Bronchial epithelial cell (primary cell): ENCODE data around the gene NOL7. TPM values are rescaled to one million over a fixed set of nuclear protein-coding genes. Genes with fewer than 3 reads are reported as not detected.

Source experiments
- DNase-seq: peaks from one replicate; pipeline ENCODE4 v3.0.0-alpha.2; 2010; ENCODE audit warnings: low read depth
- FAIRE-seq: peaks from 2 replicates; lab custom pipeline; 2011; peaks lifted over from hg19 to GRCh38; lab: Jason Lieb, UNC
- H3K27me3 ChIP-seq: 2 replicates; pipeline ENCODE4 v1.5.1; 2011; ENCODE audit warnings: low read length; ENCODE audit not compliant: control insufficient read depth, insufficient read depth
- H3K36me3 ChIP-seq: 2 replicates; pipeline ENCODE4 v1.5.1; 2011; ENCODE audit warnings: low read length; ENCODE audit not compliant: control insufficient read depth, insufficient read depth
- H3K4me3 ChIP-seq: 2 replicates; pipeline ENCODE4 v1.5.1; 2011; ENCODE audit warnings: mild to moderate bottlenecking, low read depth, low read length, control low read depth
- total RNA-seq: library from RNA; depleted of rRNA; stranded (reverse); fragments of >200 nt; gene quantifications from 2 replicates; pipeline ENCODE4 v1.2.1, GENCODE V29; 2014
- TF ChIP-seq, protein P1 (sequence below): IDR thresholded peaks from 2 replicates; pipeline ENCODE4 v1.5.1; 2011; ENCODE audit warnings: mild to moderate bottlenecking, moderate library complexity, low read length, control low read depth, inconsistent platforms; ENCODE audit not compliant: insufficient read depth, severe bottlenecking

The NOL7 gene
- total RNA-seq, 1 donor from 2014 or later, result 108 TPM

DNA sequence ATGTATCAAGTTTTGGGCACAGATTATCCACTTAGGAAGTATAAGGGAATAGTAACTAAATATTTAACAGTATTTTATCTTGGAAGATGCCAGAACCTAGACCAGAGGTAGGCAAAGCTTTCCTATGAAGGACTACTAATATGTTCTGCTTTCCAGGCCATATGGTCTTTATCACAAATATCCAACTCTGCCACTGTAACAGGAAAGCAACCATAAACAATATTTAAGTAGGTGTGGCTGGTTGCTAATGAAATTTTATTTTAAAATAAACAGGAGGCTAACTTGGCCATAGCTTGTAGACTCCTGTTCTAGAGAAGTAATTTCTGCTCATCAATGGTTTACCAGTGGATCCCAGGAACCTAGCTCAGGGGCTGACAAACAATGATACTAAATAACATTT is 39.4 kb downstream of the NOL7 start:
- no peak overlapping the region for H3K4me3 ChIP-seq

DNA sequence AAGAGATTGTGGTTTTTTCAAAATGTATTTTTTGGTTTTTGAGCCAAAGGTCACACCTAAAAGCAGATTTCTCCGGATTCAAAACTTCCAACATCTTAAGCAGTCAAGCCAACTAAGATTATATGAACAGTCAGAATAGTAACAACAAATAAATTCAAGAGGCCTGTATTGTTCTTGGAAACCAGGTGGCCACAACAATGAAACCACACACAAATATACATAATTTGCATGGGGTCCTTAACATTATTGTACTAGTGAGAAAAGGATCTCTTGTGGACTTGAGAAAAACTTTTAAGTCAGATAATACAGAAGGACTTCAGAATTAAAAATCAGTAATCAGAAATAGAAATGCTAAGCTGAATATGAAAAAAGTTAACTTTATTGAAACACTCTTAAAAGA is 40.6 kb downstream of the NOL7 start:
- Histone ChIP-seq H3K4me3 (no peak overlapping the region), H3K27me3 (no peaks in the 10 kb centered on the region), H3K36me3 (peaks cover 2% of the 10 kb centered on the region)
- TF ChIP-seq, protein P1, sequence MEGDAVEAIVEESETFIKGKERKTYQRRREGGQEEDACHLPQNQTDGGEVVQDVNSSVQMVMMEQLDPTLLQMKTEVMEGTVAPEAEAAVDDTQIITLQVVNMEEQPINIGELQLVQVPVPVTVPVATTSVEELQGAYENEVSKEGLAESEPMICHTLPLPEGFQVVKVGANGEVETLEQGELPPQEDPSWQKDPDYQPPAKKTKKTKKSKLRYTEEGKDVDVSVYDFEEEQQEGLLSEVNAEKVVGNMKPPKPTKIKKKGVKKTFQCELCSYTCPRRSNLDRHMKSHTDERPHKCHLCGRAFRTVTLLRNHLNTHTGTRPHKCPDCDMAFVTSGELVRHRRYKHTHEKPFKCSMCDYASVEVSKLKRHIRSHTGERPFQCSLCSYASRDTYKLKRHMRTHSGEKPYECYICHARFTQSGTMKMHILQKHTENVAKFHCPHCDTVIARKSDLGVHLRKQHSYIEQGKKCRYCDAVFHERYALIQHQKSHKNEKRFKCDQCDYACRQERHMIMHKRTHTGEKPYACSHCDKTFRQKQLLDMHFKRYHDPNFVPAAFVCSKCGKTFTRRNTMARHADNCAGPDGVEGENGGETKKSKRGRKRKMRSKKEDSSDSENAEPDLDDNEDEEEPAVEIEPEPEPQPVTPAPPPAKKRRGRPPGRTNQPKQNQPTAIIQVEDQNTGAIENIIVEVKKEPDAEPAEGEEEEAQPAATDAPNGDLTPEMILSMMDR, result no peak
- DNase-seq (no peak), FAIRE-seq (no peak)

More for the DNA sequence above, 39.4 kb downstream of the NOL7 start:
- FAIRE-seq, result no peak
- peaks cover 2% of the 10 kb centered on the region for H3K36me3 ChIP-seq
- TF ChIP-seq, protein P1, result no peak
- no peaks in the 10 kb centered on the region for H3K27me3 ChIP-seq
- DNase-seq, result no peak

DNA sequence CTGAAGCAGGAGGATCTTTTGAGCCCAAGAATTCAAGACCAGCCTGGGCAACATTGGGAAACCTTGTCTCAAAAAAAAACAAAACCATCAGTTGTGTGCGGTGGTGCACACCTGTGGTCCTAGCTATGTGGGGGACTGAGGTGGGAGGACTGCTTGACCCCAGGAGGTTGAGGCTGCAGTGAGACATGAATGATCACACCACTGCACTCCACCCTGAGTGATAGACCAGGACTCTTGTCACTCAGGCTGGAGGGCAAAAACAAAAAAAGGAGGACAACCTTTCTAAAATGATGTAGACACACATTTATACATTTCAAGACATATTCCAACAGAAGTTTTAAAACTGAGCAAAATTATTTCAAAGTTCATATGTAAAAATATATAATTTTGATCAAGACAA is 45.1 kb downstream of the NOL7 start:
- DNase-seq, result no peak
- TF ChIP-seq, protein P1, result no peak
- FAIRE-seq, result no peak
- peaks cover 2% of the 10 kb centered on the region for H3K36me3 ChIP-seq
- no peaks in the 10 kb centered on the region for H3K27me3 ChIP-seq
- H3K4me3 ChIP-seq, result no peak overlapping the region

DNA sequence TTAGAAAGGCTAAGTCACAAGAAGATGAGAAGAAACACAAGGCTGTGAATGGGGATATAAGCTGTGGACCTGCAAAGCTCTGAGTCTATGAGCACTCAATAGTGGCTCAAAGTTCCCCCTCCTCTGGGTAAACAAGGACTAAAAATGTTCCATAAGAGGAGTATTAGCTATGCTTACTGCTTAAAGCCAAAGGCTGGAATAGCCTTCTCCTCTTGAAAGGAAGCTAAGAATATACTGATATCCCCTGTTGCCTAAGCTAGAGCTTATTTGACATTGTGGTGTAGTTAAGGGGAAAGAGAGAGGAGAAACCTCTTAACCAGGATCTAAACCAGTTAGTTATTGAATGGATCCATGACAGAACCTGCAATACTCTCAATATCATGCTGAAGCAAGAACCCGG is 45.8 kb downstream of the NOL7 start:
- TF ChIP-seq, protein P1, result no peak
- H3K27me3 ChIP-seq, result no peaks in the 10 kb centered on the region
- H3K36me3 ChIP-seq, result peaks cover 2% of the 10 kb centered on the region
- no peak for FAIRE-seq
- H3K4me3 ChIP-seq, result no peak overlapping the region
- no peak for DNase-seq

DNA sequence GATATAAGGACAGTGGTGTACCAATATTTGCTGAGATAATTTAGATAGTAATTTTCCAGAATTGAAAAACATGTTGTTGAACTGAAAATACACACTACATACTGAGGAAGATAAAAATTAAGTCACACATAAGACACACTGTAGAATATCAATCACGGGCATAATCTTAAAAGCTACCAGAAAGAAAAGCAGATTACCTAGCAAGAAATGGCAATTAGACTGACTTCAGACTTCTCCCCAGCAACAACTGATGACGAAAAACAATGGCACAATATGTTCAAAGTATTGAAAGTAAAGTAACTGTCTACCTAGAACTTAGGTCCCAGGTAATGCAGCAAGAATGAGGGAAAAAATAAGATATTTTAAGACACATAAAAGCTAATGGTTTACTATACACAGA is 46.5 kb downstream of the NOL7 start:
- Histone ChIP-seq H3K27me3 (no peaks in the 10 kb centered on the region), H3K4me3 (no peak overlapping the region), H3K36me3 (no peaks in the 10 kb centered on the region)
- DNase-seq (no peak), FAIRE-seq (no peak)
- TF ChIP-seq, protein P1, result no peak

DNA sequence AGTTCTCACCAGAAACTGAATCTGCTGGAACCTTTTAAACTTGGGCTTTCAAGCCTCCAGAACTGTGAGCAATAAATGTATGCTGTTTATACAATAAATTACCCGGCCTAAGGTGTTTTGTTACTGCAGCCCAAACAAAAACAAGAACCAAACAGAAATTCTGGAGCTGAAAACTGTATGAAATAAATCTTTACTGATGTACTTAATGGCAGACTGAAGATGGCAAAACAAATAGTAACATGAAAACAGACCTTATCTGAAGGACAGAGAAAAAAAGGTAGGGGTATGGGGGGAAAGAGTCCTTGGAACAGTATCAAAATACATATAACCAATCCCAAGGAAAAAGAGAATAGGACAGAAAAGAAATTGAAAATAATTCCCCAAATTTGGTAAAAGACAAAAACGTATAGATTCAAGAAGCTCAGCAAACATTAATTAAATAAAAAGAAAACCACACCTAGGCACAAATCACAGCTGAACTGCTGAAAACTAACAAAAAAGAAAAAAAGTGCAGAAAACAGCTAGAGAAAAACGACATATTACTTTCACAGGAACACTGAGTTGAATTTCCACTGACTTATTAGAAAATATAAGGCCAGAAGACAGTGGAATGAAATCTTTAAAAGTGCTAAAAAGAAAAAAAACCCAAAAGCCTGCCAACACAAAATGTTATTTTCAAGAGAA is 47.7 kb downstream of the NOL7 start:
- no peaks in the 10 kb centered on the region for H3K27me3 ChIP-seq
- TF ChIP-seq, protein P1, result no peak
- DNase-seq, result no peak
- no peak for FAIRE-seq
- H3K36me3 ChIP-seq, result no peaks in the 10 kb centered on the region
- H3K4me3 ChIP-seq, result no peak overlapping the region
